ENCODE results near the gene ERVK3-1. TPM values are rescaled to one million over a fixed set of nuclear protein-coding genes. Genes with fewer than 3 reads are reported as not detected.

ERVK3-1 gene
- total RNA-seq, 1 donor from 2014 or later = 40.9 TPM

DNA sequence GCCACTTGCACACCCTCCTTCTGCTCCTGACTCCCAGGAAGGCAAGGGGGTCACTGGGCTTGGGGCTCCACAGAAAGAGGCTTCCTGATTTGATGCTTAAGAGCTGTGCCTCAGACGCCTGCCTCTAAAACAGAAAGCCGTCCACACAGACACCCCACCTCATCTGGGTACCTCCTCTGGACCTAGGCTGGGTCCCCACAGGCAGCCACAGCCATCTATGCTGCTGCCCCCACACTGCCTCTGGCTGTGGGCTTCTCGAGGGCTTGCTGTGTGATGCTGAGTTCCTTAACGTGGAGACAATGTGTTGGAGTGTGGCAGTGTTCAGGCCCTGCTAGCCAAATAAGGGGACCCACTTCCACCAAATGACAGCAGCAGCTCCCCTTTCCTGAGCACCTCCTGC is 13.1 kb downstream of the ERVK3-1 start:
- Histone ChIP-seq H3K27me3 (ENCODE audit: insufficient read depth, low read length) (no peaks in the 10 kb centered on the region), H3K4me2 (ENCODE audit: low read length) (no peak overlapping the region), H3K9me3 (ENCODE audit: insufficient read depth, low read depth, low read length) (no peaks in the 10 kb centered on the region), H2AFZ (ENCODE audit: low read depth, low read length) (no peak overlapping the region), H3K4me1 (ENCODE audit: insufficient read depth, low read length) (no peaks in the 10 kb centered on the region), H3K4me3 (ENCODE audit: insufficient read depth, low read depth, low read length) (no peak overlapping the region), H3K9ac (ENCODE audit: low read length) (no peak overlapping the region), H3K36me3 (ENCODE audit: insufficient read depth, low read length) (peaks cover 16% of the 10 kb centered on the region), H3K27ac (ENCODE audit: low read depth, low read length) (no peak overlapping the region), H4K20me1 (ENCODE audit: insufficient read depth, low read length) (peaks cover 57% of the 10 kb centered on the region), H3K79me2 (ENCODE audit: insufficient read depth, low read length) (no peaks in the 10 kb centered on the region)
- FAIRE-seq = no peak
- no peak for TF ChIP-seq EZH2 (IDR thresholded peaks at IDR 0.05; ENCODE audit: insufficient read depth, low read length)
- Mint-ChIP-seq H3K4me1 (ENCODE audit: low read depth, unreplicated experiment) (no peaks in the 10 kb centered on the region), H3K27me3 (ENCODE audit: low read depth, unreplicated experiment) (no peaks in the 10 kb centered on the region), H3K9me3 (ENCODE audit: unreplicated experiment) (peaks cover 3% of the 10 kb centered on the region), H3K36me3 (ENCODE audit: low read depth, unreplicated experiment) (peaks cover 11% of the 10 kb centered on the region), H3K27ac (ENCODE audit: unreplicated experiment) (no peak overlapping the region), H3K4me3 (ENCODE audit: unreplicated experiment) (no peak overlapping the region)
- no peak for DNase-seq (ENCODE audit: low read depth)

- Histone ChIP-seq H3K27me3 (ENCODE audit: insufficient read depth, low read length) (no peaks in the 10 kb centered on the region), H3K9me3 (ENCODE audit: insufficient read depth, low read depth, low read length) (no peaks in the 10 kb centered on the region), H4K20me1 (ENCODE audit: insufficient read depth, low read length) (peaks cover 57% of the 10 kb centered on the region), H3K36me3 (ENCODE audit: insufficient read depth, low read length) (peaks cover 8% of the 10 kb centered on the region), H2AFZ (ENCODE audit: low read depth, low read length) (no peak overlapping the region), H3K79me2 (ENCODE audit: insufficient read depth, low read length) (no peaks in the 10 kb centered on the region), H3K4me2 (ENCODE audit: low read length) (no peak overlapping the region), H3K27ac (ENCODE audit: low read depth, low read length) (no peak overlapping the region), H3K4me3 (ENCODE audit: insufficient read depth, low read depth, low read length) (no peak overlapping the region), H3K9ac (ENCODE audit: low read length) (no peak overlapping the region), H3K4me1 (ENCODE audit: insufficient read depth, low read length) (no peaks in the 10 kb centered on the region)
- no peak for DNase-seq (ENCODE audit: low read depth)
- no peak for TF ChIP-seq CTCF (IDR thresholded peaks at IDR 0.05; ENCODE audit: insufficient read depth, low read depth, low read length)
- no peak for TF ChIP-seq EZH2 (IDR thresholded peaks at IDR 0.05; ENCODE audit: insufficient read depth, low read length)
- peaks cover 3% of the 10 kb centered on the region for H3K9me3 Mint-ChIP-seq (ENCODE audit: unreplicated experiment)
- H3K4me1 Mint-ChIP-seq (ENCODE audit: low read depth, unreplicated experiment) = no peaks in the 10 kb centered on the region
- no peak overlapping the region for H3K4me3 Mint-ChIP-seq (ENCODE audit: unreplicated experiment)
- peaks cover 11% of the 10 kb centered on the region for H3K36me3 Mint-ChIP-seq (ENCODE audit: low read depth, unreplicated experiment)
- no peaks in the 10 kb centered on the region for H3K27me3 Mint-ChIP-seq (ENCODE audit: low read depth, unreplicated experiment)
- H3K27ac Mint-ChIP-seq (ENCODE audit: unreplicated experiment) = no peak overlapping the region
- FAIRE-seq = no peak
Observed at GRCh38 chr19:58319241-58319640, 14.1 kb downstream of the ERVK3-1 start.

DNA sequence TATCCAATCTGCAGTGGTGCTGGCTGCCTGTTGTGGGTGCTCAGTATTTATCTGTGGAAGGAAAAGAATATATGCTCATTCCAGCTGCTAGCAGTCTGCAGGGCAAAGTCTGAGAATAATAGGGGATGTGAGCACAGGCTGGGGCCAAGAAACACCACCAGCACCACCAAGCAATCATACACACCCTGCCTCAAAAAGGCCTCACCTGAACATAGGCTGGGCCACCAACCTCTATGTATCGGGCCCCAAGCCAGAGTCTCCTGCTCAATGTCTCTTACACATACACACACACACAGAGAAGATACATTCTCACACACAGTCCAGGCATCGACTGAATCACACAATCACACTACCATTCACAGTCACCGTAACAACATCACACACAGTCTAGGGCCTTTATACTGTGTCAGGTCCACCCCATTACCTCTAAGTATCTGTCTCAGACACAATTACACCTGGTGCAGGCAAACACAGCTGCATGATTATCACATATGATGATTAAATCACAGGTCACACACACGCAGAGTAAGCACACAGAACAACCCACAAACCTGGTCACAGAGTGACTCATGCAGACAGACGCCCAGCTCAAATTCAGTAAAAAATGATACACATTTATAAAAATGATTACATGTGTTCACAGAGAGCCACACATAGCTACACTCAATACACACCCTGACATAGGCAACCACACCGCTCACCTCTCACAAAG is 20.3 kb downstream of the ERVK3-1 start:
- FAIRE-seq (no peak), DNase-seq (ENCODE audit: low read depth) (peak; percentile 29)
- no peaks in the 10 kb centered on the region for H3K36me3 ChIP-seq (ENCODE audit: insufficient read depth, low read length)
- H3K9me3 ChIP-seq (ENCODE audit: insufficient read depth, low read depth, low read length) = no peaks in the 10 kb centered on the region
- Mint-ChIP-seq H3K27ac (ENCODE audit: unreplicated experiment) (no peak overlapping the region), H3K4me3 (ENCODE audit: unreplicated experiment) (no peak overlapping the region), H3K4me1 (ENCODE audit: low read depth, unreplicated experiment) (peaks cover 3% of the 10 kb centered on the region), H3K9me3 (ENCODE audit: unreplicated experiment) (no peaks in the 10 kb centered on the region), H3K27me3 (ENCODE audit: low read depth, unreplicated experiment) (no peaks in the 10 kb centered on the region), H3K36me3 (ENCODE audit: low read depth, unreplicated experiment) (peaks cover 6% of the 10 kb centered on the region)
- no peak overlapping the region for H3K27ac ChIP-seq (ENCODE audit: low read depth, low read length)
- no peak overlapping the region for H2AFZ ChIP-seq (ENCODE audit: low read depth, low read length)
- peaks cover 47% of the 10 kb centered on the region for H4K20me1 ChIP-seq (ENCODE audit: insufficient read depth, low read length)
- H3K4me1 ChIP-seq (ENCODE audit: insufficient read depth, low read length) = peaks cover 23% of the 10 kb centered on the region
- peak overlapping the region; percentile 88 for H3K4me2 ChIP-seq (ENCODE audit: low read length)
- peaks cover 49% of the 10 kb centered on the region for H3K79me2 ChIP-seq (ENCODE audit: insufficient read depth, low read length)
- peak overlapping the region; percentile 88 for H3K9ac ChIP-seq (ENCODE audit: low read length)
- no peaks in the 10 kb centered on the region for H3K27me3 ChIP-seq (ENCODE audit: insufficient read depth, low read length)
- H3K4me3 ChIP-seq (ENCODE audit: insufficient read depth, low read depth, low read length) = peak overlapping the region; percentile 84
- no peak for TF ChIP-seq CTCF (IDR thresholded peaks at IDR 0.05; ENCODE audit: insufficient read depth, low read depth, low read length)
- no peak for TF ChIP-seq EZH2 (IDR thresholded peaks at IDR 0.05; ENCODE audit: insufficient read depth, low read length)

All from astrocyte (in vitro differentiated cells and primary cell).